ENCODE results near the gene PITPNM3.
"Not testable (repeated sequence)": the region's sequence is repeated elsewhere in the genome, so short reads cannot be mapped to it uniquely, and the experiment has no call there.

The PITPNM3 gene

GRCh38 chr17:6574687-6575595, 18.6 kb upstream of the PITPNM3 start:
- no peak for DNase-seq

DNA sequence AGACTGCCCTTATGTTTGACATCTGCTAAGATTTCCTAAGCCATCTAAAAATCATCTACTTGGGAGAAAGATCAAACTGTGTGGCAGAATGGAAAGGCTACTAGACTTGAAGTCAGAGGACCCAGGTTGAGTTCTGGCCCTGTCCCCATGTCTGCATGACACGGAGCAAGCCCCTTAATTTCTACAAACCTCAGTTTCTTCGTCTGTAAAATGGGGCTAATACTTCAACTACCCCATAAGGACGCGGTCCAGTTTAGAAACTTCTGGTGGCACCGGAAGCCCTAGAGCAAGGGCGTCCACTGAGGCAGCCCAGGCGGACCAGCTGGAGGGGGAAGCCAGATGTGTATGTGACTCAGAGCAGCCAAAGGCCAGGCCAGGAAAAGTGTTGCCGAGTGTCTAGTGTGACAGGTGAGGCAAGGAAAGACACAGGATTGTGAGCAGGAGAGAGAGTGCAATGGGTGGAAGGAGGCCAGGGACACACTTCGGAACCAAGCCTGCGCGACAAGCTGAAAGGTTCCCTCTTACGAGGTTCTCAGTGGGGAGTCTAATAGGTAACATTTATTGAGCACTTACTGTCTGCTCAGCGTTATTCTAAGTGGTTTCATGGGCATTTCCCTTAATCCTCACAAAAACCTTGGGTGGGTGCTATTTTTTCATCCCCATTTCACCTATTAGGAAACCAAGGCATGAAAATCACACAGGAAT, 17.8 kb upstream of the PITPNM3 start:
- no peak for DNase-seq

DNA sequence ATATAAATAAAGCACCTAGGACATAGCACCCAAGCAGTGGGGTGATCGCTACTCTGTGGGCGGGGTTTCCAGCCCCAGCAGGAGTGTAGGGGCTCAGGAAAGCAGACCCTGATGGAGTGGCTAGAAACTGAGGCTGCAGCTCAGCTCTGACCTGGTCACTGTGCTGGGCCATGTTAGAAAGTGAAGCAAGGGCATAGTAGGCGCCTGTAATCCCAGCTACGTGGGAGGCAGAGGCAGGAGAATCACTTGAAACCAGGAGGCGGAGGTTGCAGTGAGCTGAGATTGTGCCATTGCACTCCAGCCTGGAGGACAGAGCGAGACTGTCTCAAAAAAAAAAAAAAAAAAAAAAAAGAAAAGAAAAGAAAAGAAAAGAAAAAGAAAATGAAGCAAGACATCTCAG, 17.1 kb upstream of the PITPNM3 start:
- DNase-seq = not testable (repeated sequence)

- no peak for DNase-seq
Measured at GRCh38 chr17:6572972-6573370, 16.6 kb upstream of the PITPNM3 start.

DNA sequence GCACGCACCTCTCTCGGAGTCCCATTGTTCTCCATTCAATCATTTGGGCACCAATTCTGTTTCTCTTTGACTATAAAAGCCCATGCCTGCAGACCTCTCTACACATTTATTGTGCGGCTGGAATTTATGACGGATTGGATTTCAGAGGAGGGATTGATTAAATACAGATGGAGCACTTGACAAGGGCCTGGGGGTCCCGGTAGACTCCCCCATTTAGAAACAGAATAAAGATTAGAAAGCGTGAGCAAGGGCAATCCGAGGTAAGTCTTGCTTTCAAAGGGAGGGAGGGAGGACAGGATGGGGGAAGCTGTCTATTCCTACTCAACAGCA, 15.1 kb upstream of the PITPNM3 start:
- no peak for DNase-seq

GRCh38 chr17:6570731-6571451, 14.5 kb upstream of the PITPNM3 start:
- no peak for DNase-seq

DNA sequence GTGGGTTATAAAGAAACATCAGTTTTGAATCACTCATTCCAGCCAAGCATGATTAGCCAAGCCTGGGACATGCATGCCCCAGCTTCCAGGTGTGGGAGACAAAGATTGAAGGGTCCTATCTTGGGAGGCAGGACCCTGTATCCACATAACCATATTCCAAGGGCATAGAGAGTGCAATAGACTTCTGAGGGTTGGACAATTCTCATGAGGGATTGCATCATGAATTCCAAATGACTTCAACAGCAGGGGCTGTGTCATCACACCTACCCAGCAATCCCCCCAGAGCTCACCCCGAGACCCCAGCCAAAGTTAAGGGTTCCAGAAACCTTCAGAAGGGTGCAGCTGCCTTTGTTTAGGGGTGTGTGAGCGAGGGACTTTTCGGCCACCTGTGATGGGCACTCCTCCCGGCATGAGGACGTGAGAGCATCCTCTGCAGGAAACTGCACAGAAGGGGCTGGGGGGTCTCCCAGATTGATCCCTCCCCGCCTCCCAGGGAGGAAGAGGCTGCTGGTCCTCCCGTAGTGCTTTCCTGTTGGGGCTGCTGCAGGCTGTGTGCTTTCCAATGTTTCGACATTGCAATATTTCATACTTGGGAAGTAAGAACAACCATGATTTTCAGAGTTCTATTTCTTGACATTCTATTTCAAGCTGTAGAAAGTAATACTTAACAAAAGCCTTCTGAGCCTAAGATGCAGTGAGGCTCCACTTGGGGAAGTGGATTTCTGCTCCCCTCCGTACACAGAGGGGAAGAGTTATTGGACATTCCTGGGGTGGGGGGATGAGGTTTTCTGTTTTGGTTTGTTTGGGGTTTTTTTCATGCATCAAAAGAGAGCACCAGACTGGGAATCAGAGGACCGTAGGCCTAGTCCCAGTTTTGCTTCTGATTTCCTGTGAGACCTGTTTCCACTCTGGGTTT, 13.3 kb upstream of the PITPNM3 start:
- DNase-seq = no peak

GRCh38 chr17:6568184-6568758, 11.9 kb upstream of the PITPNM3 start:
- no peak for DNase-seq

DNA sequence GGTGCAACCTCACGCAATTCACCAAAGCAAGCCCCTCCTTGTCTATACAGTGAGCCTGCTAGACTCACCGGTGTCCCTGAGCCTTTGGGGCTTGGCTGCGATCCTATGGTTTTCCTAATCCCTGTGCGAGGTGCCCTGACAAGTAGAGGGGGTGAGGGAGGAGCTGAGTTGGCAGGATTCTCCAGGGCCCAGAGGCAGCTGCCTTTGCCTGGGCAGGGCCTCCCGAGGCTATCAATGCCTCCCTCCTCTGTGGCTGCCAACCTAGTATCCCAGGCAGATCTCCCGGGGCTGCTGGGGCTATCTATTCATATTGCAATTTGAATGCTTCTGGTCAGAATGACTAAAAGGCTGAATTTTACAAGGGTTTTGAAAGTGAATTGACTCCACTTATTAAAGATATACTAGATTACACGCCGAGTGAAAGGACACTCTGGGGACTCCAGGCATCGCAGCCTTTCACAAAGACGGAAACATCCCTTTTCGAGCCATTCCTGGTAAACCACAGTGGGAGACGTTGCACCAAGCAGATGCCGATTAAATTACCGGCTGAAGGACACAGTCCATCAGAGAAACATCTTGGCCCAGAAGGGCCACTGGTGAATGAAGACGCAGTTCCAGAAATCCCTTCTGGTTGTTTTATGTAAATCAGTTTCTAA, 11.3 kb upstream of the PITPNM3 start:
- DNase-seq = no peak

DNA sequence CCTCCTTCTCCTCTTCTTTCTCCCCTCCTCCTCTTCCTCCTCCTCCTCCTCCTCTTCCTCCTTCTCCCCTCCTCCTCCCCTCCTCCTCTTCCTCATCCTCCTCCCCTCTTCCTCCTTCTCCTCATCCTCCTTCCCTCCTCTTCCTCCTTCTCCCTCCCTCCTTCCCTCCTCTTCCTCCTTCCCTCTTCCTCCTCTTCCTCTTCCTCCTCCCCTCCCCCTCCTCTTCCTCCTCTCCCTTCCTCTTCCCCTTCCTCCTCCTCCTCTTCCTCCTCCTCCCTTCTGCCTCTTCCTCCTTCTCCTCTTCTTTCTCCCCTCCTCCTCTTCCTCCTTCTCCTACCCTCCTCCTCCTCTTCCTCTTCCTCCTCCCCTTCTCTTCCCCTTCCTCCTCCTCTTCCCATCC, 5.1 kb upstream of the PITPNM3 start:
- DNase-seq = no peak

GRCh38 chr17:6560496-6560895, 4.1 kb upstream of the PITPNM3 start:
- no peak for DNase-seq

GRCh38 chr17:6559753-6560215, 3.4 kb upstream of the PITPNM3 start:
- DNase-seq = no peak

DNA sequence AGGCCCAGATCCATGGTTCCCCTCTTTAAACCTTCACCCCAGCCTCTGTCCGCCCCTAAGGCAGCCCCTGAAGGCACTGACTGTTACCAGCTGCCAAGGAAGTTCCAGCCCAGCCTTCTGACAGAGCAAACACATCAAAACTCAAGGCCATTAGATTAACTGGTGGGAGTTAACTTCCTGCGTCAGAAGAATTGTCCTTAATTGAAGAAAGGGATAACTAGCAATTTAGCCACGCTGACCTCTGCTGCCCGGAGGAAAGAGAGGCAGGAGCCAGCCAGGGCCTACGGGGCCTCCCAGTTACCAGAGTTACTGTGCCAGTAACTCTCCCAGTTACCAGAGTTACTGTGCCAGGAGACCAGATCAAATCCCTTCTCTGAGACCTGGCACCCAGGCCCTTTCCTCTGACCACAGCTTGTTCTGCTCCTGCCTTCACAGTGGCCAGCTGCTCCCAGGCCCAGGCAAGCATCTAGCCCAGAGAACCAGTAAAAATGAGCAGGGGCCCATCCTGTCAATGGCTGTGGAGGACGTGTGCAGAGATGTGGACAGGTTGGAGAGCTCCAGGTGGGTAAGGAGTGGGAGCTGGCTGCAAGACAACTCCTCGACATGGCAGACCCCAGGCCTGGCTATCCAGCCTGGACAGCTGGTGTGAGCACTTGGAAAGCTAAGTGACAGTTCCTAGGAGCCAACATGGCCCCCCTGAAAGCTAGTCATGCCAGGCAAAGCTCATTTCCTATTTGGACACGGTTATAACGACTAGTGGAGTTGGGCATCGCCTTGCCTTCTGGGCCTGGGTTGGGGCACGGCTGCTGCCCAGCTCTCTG, 2.8 kb upstream of the PITPNM3 start:
- no peak for DNase-seq

- no peak for DNase-seq
Measured at GRCh38 chr17:6558276-6558675, 1.9 kb upstream of the PITPNM3 start.

DNA sequence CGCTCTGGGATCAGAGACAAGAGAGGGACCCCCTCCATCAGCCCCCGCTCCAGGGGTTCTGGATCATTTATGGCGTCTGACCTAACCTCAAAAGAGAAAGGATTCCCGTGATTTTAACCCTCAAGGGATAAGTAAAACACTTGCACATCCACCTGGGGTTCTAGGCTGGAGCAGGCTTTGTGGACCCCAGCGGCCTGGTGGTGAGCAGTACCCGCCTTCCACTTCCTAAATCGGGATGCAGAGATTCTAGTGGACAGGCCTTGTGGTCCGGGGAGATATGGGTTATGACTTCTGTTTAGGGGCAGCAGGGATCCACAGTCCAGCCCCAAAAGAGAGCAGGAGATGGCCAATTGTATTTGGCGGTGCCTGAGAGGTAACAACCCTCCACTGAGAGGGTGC, 684 bp upstream of the PITPNM3 start:
- no peak for DNase-seq

DNA sequence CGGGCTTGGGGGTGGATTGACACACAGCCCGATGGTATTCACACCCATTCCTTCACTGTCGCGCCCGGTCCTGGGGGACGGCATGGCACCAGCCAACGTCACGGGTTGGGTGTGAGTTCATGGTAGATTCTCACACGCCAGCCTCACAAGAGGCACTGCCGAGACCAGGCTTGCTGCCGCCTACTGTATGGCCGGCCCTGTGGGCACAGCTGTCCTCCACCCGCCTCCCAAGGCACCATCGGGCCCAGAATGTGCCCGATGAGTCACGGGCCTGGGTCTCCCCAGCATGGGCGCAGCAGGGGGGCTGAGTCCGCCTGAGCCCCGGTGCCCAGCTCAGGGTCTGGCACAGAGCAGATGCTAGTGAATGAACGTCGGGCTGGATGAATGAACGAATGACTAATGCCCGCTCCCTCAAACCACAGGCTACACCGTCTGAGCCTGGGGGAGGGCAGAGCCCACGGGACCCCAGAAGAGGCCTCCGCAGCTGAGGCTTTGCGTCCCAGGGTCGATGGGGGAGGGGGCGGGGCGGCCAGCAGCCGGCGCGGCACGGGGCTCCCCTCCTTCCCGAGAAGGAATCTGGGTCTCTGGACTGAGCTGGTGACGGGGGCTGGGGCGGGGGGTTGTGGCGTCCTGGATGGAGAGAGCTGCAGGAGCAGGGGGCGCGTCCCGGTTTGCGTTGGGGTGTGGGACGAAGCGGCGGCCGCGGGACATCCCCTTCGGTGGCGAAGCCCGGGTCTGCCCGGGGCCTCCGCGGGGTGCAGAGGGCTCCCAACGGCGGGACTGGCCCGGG, 829 bp downstream of the PITPNM3 start:
- no peak for DNase-seq

DNA sequence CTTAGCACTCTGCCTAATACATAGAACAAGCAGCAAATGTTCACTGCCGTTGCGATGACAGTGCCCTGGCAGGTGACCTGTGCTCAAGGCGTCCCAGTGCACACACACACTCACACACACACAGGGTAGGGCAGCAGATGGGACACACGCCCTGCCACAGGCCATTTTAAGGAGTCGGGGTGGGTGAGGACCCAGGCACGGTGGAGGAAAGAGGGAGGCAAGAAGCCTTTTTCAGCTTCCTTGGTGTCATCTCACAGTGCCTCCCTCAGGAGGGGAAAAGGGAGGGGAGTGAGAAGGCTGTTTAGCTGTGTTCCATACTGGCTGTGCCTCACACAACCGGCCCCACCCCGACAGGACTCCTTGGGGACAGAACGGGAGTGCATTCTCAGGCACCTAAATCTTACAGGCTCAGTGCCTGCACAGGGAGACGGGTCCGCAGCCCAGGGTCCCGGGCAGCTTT, 1.5 kb downstream of the PITPNM3 start:
- no peak for DNase-seq

DNA sequence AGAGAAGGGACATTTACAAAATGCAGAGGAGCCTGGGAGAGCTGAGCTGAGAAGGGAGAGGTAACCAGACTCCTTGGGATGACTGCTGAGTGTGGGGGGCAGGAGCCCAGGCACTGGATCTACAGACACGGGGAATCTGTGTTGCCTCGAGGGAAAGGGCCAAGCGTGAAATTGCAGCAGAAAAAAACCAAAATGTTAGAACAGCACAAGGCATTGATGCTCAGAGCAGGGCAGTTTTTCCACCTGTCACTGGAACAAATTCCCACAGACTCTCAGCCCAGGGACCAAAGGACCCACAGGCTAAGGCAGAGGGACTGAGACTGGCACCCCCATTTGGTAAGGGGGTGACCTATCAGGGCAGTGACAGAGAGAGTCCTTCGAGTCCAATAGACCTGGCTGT, 2.0 kb downstream of the PITPNM3 start:
- DNase-seq = no peak

- DNase-seq = no peak
Measured at GRCh38 chr17:6551869-6552531, 4.4 kb downstream of the PITPNM3 start.

Data from NCI-H187 treated with DMSO at 0.1 percent for 48 hours (cell line).